Measurements from ENCODE around the gene CLDN16. TPM values are rescaled to one million over a fixed set of nuclear protein-coding genes. Genes with fewer than 3 reads are reported as not detected.

CLDN16 gene
- total and polyA plus RNA-seq, 9 of the 15 experiments (the other 6 are each of a cell fraction or from before 2014, with no cell fraction given): 0.04 to 0.11 (median 0.04) TPM; not detected in 6

GRCh38 chr3:190385731-190386688 is 2.0 kb upstream of the CLDN16 start (continued):
- TF ChIP-seq ZFP36 (IDR thresholded peaks at IDR 0.05; ENCODE audit: low read depth, low read length, partially characterized antibody) (no peak), PCBP1 (IDR thresholded peaks at IDR 0.05; ENCODE audit: low read depth, low read length, poor library complexity, severe bottlenecking) (no peak), MCM7 (IDR thresholded peaks at IDR 0.05) (no peak), ZNF444 (CRISPR knock-in tag; IDR thresholded peaks at IDR 0.05) (no peak), MTA1 (IDR thresholded peaks at IDR 0.05; ENCODE audit: borderline replicate concordance) (no peak), GATAD2A (IDR thresholded peaks at IDR 0.05) (no peak), MEF2A (IDR thresholded peaks at IDR 0.05; ENCODE audit: control insufficient read depth, low read depth, low read length) (no peak)

- Histone ChIP-seq H3K9me1 (ENCODE audit: control insufficient read depth, insufficient read depth, low read length) (no peaks in the 10 kb centered on the region), H3K4me2 (ENCODE audit: insufficient read depth, low read length) (no peak overlapping the region), H3K36me3 (ENCODE audit: control insufficient read depth, insufficient read depth, low read length) (no peaks in the 10 kb centered on the region), H3K79me2 (ENCODE audit: control insufficient read depth, insufficient read depth, low read length) (no peaks in the 10 kb centered on the region), H3K27me3 (ENCODE audit: control insufficient read depth in 2 of 2, insufficient read depth in 2 of 2, low read length in 2 of 2) (no peaks in the 10 kb centered on the region), H3K27ac (ENCODE audit: extremely low read depth, low read depth, low read length) (no peak overlapping the region), H3K9me3 (replicated peaks; ENCODE audit: control insufficient read depth, insufficient read depth, low read depth, low read length) (0 out of 2 replicates have a peak, but pooled peaks cover 1% of the 10 kb centered on the region), H4K20me1 (replicated peaks; ENCODE audit: control insufficient read depth, insufficient read depth, low read length) (no peaks in the 10 kb centered on the region), H2AFZ (ENCODE audit: low read depth, low read length) (no peak overlapping the region), H3K4me1 (replicated peaks in 1 of 2; ENCODE audit: control insufficient read depth in 2 of 2, insufficient read depth in 2 of 2, low read length in 2 of 2) (no peaks in the 10 kb centered on the region), H3K4me3 (no peak overlapping the region), H3K9ac (ENCODE audit: insufficient read depth in 1 of 2, low read depth in 2 of 2, low read length in 2 of 2) (no peak overlapping the region)
- intact Hi-C loops (cut with micrococcal nuclease): no loop called here
- no peak for TF ChIP-seq EP300 (IDR thresholded peaks at IDR 0.05; ENCODE audit: low read length)
- TF ChIP-seq CHD4 (IDR thresholded peaks at IDR 0.05; ENCODE audit: insufficient read depth, insufficient replicate concordance, low read depth, low read length, poor library complexity, severe bottlenecking): no peak
- TF ChIP-seq PRMT5 (CRISPR knock-in tag; IDR thresholded peaks at IDR 0.05): no peak
- TF ChIP-seq PKNOX1 (IDR thresholded peaks at IDR 0.05): no peak
- TF ChIP-seq BDP1 (IDR thresholded peaks at IDR 0.05; ENCODE audit: insufficient read depth, insufficient read length): no peak
- TF ChIP-seq MEF2D (tag; conservative IDR thresholded peaks at IDR 0.05; ENCODE audit: low read depth): no peak
- no TSS peak for BruUV-seq (replicated peaks)
- DNase-seq (ENCODE audit: extremely low read depth in 1 of 4, low spot score in 3 of 4) (no peak), ATAC-seq (no peak), FAIRE-seq (no peak)
- in situ Hi-C loops (cut with MboI): no loop called here
- ChIA-PET POLR2A (no interaction called here), CTCF (ENCODE audit: low intra/inter-chr PET ratio) (no interaction called here)
- WGBS (ENCODE audit: insufficient coverage, low coverage, missing lambda C conversion rate): 0% methylated on average over 3 of the region's 3 CpGs
These were observed 740 bp downstream of the CLDN16 start for GRCh38 chr3:190388703-190389102.
